GM21723 (cell line): ENCODE results near the gene NLRP3.
"Not testable (repeated sequence)": the region's sequence is repeated elsewhere in the genome, so short reads cannot be mapped to it uniquely, and the experiment has no call there.

Source experiments
- ATAC-seq: cut with Tn5 transposase; IDR thresholded peaks from one replicate; pipeline ENCODE4 v1.9.1; 2021; ENCODE audit warnings: mild to moderate bottlenecking, moderate library complexity; ENCODE audit not compliant: unreplicated experiment

Gene NLRP3

GRCh38 chr1:247415423-247416361, at the start of gene NLRP3:
Gene NLRP3 (plus strand): TSS chr1:247416173. CDS start chr1:247418801, 2,628 bp downstream.
- ATAC-seq = no peak

DNA sequence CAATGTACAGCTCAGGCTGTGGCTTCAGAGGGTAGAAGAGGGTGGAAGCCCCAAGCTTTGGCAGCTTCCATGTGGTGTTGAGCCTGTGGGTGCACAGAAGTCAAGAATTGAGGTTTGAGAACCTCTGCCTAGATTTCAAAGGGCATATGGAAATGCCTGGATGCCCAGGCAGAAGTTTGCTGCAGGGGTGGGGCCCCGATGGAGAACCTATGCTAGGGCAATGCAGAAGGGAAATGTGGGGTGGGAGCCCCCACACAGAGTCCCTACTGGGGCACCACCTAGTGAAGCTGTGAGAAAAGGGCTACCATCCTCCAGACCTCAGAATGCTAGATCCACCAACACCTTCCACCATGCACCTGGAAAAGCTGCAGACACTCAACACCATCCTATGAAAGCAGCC, 49.6 kb upstream of the NLRP3 start:
- not testable (repeated sequence) for ATAC-seq

DNA sequence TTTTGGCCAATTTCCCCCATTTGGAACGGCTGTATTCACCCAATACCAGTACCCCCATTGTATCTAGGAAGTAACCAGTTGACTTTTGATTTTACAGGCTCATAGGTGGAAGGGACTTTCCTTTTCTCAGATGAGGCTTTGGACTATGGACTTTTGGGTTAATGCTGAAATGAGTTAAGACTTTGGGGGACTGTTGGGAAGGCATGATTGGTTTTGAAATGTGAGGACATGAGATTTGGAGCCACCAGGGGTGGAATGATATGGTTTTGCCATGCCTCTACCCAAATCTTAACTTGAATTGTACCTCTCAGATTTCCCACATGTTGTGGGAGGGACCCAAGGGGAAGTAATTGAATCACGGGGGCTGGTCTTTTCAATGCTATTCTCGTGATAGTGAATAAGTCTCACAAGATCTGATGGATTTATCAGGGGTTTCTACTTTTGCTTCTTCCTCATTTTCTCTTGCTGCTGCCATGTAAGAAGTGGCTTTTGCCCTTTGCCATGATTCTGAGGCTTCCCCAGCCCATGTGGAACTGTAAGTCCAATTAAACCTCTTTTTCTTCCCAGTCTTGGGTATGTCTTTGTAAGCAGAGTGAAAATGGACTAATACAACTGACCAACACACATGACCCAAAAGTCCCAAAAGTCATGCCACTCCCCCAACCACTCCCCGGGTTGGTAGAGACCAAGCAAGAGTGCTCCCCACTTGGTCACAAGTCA, 48.9 kb upstream of the NLRP3 start:
- ATAC-seq = no peak

- ATAC-seq = no peak
These were observed 48.1 kb upstream of the NLRP3 start for GRCh38 chr1:247367786-247368422.

DNA sequence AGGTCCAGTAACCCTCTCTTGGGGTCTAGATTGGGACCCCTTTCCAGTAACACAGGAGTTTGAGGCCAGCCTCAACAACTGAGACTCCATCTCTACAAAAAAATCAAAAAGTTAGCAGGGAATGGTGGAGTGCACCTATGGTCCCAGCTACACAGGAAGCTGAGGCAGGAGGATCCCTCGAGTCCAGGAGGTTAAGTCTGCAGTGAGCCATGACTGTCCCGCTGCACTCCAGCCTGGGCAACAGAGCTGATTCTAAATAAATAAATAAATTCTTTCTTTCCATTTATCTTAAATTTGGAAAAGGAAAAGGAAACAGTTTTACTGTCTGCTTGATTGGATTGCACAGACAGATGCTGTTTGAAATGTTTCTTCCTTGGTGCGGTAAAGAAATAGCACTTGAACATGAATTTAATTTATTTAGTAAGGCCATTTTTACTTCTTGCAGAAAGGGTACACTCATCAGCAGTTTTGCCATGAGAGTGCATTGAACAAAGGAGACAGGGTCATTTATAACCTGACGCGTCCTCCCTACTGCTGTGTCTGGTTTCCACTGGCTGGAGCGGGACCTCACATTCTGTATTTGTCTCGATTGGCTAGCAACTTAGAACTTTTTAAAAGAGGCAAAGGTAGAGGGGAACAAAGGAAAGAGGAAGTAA, 47.4 kb upstream of the NLRP3 start:
- ATAC-seq = no peak

GRCh38 chr1:247370786-247371732, 44.9 kb upstream of the NLRP3 start:
- ATAC-seq = no peak

DNA sequence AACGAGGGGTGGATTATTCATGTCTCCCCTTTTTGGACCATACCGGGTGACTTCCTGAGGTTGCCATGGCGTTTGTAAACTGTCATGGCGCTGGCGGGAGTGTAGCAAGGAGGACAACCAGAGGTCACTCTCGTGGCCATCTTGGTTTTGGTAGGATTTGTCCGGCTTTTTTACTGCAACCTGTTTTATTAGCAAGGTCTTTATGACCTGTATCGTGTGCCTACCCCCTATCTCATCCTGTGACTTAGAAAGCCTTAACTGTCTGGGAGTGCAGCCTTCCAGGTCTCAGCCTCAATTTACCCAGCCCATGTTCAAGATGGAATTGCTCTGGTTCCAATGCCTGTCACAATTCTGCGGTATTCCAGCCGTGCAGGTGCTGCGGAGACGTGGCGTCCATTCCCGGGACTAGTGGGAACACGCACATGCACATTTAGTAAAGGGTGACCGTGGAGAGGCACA, 44.1 kb upstream of the NLRP3 start:
- ATAC-seq = no peak

DNA sequence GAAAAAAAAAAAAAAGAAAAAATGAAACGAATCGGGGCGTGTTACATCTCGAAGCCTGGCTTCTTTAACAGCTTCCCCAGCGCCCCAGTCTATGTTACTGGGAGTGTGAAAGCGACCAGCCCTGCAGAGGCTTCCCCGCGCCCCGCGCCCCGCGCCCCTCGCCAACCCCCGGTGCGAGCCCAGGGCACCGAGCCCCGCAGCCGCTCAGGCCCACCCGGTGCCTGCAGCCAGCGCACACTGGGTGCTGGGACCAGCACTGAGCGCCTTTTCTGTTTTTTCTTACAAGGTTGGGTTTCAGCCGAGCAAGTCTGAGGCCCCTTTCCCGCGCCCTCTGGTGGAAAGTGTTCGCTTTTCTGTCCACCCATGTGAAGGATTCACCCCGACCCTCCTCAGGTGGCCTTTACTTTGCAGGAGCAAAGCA, 42.2 kb upstream of the NLRP3 start:
- peak; percentile 44 for ATAC-seq

- ATAC-seq = not testable (repeated sequence)
These were observed 41.2 kb upstream of the NLRP3 start for GRCh38 chr1:247374651-247375334.

- ATAC-seq = no peak
These were observed 40.2 kb upstream of the NLRP3 start for GRCh38 chr1:247375747-247376146.

GRCh38 chr1:247376659-247377058, 39.3 kb upstream of the NLRP3 start:
- no peak for ATAC-seq

DNA sequence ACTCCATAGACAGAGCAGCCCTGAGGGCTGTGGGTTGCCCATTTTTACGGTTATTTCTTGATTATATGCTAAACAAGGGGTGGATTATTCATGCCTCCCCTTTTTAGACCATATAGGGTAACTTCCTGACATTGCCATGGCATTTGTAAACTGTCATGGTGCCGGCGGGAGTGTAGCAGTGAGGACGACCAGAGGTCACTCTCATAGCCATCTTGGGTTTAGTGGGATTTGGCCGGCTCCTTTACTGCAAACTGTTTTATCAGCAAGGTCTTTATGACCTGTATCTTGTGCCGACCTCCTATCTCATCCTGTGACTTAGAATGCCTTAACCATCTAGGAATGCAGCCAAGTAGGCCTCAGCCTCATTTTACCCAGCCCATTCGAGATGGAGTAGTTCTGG, 38.3 kb upstream of the NLRP3 start:
- ATAC-seq = not testable (repeated sequence)

DNA sequence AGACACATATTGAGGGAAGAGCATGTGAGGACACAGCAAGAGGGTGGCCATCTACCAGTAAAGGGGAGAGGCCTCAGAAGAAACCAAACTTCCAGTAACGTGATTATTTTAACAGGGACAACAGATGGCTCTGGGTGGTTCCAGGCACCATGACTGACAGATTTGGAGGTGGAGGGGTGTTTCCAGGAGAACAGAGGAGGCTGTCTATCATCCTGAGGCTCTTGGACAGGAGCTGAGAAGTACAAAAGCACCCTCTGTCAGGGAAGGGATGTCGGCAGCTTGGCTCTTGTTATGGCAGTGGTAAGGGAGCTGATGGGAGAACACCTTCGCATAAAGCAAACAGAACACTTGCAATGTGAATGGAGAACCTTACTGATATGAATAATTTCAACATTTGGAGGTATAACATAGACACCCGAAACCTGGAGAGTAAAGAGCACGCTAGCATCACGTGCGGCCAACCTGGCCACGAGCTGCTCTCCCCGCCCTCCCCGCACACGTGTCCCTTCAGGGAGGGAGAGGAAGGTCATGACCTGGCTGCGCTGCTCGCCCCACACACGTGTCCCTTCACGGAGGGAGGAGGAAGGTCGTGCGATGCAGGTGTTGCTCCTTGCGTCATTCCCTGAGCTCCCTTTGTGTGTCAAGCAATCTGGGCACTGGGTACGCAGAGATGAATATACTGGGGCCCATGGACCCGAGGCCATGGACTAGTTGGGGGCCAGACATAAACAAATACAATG, 37.5 kb upstream of the NLRP3 start:
- ATAC-seq = no peak

DNA sequence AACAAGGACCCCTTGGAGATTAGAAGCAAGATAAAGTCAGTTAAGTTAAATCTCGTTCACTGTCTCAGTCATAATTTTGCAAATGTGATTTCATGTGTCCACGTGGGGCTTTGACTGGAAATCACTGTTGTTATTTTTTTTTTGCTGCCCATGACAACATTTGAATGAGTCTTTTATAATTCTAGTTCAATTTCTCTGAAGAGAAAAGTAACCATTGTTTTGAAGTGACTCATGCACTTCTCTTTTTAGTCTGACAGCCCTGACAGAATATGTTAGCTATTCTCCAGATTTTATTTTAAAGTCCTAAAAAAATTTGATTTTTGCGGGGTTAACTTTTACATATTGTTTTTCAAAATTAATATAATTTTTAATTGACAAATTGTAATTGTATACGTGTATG, 30.7 kb upstream of the NLRP3 start:
- no peak for ATAC-seq

DNA sequence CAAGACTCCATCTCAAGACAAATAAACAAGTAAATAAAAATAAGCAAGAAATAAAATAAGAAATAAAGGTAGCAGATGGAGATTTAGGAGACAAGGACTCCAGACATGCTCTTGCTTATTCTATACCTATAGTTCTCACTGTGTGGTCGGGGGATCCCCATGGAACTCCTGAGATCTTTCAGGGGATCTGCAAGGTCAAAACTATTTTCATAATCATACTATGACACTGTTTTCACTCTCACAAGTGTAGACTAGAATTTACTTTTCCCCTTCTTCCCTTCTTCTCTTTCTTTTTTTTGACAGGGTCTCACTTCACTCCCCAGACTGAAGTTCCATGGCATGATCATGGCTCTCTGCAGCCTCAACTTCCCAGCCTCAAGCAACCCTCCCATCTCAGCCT, 29.8 kb upstream of the NLRP3 start:
- peak; percentile 27 for ATAC-seq

DNA sequence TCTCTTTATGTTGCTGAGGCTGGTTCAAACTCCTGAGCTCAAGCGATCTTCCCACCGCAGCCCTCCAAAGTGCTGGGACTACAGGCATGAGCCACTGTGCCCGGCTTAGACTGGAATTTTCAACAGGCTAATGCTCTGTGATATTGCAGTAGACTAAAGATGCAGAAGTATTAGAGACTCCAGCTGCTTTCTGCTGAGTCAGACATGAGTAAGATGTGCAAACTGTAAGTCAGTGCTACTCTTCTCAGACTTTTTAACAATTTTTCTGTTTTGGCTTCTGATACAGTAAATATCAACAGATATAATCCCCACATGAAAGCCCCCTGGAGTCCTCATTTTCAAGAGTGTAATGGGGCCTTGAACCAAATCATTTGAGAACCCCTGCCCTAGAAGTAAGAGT, 29.3 kb upstream of the NLRP3 start:
- no peak for ATAC-seq

DNA sequence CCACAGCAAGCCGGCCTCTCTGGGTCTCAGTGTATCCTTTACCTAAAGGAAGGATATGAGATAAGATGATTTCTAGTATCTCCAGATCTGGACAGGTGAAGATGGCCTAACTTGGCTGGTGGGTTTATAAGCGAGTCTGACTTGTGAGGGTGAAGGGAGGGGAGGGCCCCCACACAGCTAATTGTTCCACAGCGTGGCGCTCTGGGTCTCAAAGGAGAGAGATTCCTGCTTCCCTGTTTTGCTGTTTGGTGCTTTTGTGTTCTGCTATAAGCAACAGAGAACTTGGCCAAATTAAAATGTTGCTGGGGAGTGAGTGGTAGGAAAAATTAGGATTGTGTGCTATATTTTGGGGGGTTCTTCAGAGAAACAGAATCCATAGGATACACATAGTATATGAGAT, 28.9 kb upstream of the NLRP3 start:
- no peak for ATAC-seq

- no peak for ATAC-seq
These were observed 28.4 kb upstream of the NLRP3 start for GRCh38 chr1:247387565-247387964.
